WTC11 (cell line): ENCODE results near the gene IRF2.

Experiments used
- AR ChIP-seq: fragments of 250-450 bp; sonication (Bioruptor Pico); IDR thresholded peaks from 2 replicates; pipeline ENCODE4 v1.9.0; 2021; ENCODE audit warnings: mild to moderate bottlenecking
- ATF3 ChIP-seq: sonication (generic); formaldehyde crosslinking; conservative IDR thresholded peaks from 2 replicates; pipeline ENCODE4 v1.8.1; 2022; ENCODE audit warnings: mild to moderate bottlenecking, missing genetic modification reagents
- CREM ChIP-seq: sonication (generic); formaldehyde crosslinking; IDR thresholded peaks from 2 replicates; pipeline ENCODE4 v1.8.1; 2022; ENCODE audit warnings: mild to moderate bottlenecking, missing genetic modification reagents, moderate library complexity
- CTCF ChIP-seq: fragments of 200-600 bp; IDR thresholded peaks from 2 replicates; pipeline ENCODE4 v1.8.0; 2022; ENCODE audit warnings: antibody characterized with exemption
- ESRRA ChIP-seq: sonication (generic); formaldehyde crosslinking; IDR thresholded peaks from 2 replicates; pipeline ENCODE4 v1.8.1; 2022; ENCODE audit warnings: mild to moderate bottlenecking, missing genetic modification reagents, borderline replicate concordance
- ETV6 ChIP-seq: sonication (generic); formaldehyde crosslinking; IDR thresholded peaks from 2 replicates; pipeline ENCODE4 v1.8.1; 2022; ENCODE audit warnings: mild to moderate bottlenecking, missing genetic modification reagents
- FOXJ3 ChIP-seq: sonication (generic); formaldehyde crosslinking; IDR thresholded peaks from 2 replicates; pipeline ENCODE4 v1.9.0; 2021; ENCODE audit warnings: missing genetic modification reagents, mild to moderate bottlenecking, borderline replicate concordance
- FOXK1 ChIP-seq: sonication (generic); formaldehyde crosslinking; IDR thresholded peaks from 2 replicates; pipeline ENCODE4 v1.8.0; 2022; ENCODE audit warnings: mild to moderate bottlenecking, moderate library complexity, missing genetic modification reagents
- FOXP4 ChIP-seq: sonication (generic); formaldehyde crosslinking; IDR thresholded peaks from 2 replicates; pipeline ENCODE4 v1.8.0; 2022; ENCODE audit warnings: mild to moderate bottlenecking, missing genetic modification reagents
- MLX ChIP-seq: sonication (generic); formaldehyde crosslinking; IDR thresholded peaks from 2 replicates; pipeline ENCODE4 v1.8.1; 2023; ENCODE audit warnings: mild to moderate bottlenecking, missing genetic modification reagents, moderate library complexity
- NR3C1 ChIP-seq: sonication (generic); formaldehyde crosslinking; conservative IDR thresholded peaks from 2 replicates; pipeline ENCODE4 v1.8.1; 2023; ENCODE audit warnings: low read depth, mild to moderate bottlenecking, missing genetic modification reagents
- RELA ChIP-seq: sonication (generic); formaldehyde crosslinking; IDR thresholded peaks from 2 replicates; pipeline ENCODE4 v1.8.1; 2022; ENCODE audit warnings: missing genetic modification reagents, mild to moderate bottlenecking, borderline replicate concordance
- TCF7 ChIP-seq: sonication (generic); formaldehyde crosslinking; IDR thresholded peaks from 2 replicates; pipeline ENCODE4 v1.8.0; 2022; ENCODE audit warnings: mild to moderate bottlenecking, low read depth, missing genetic modification reagents, moderate library complexity
- ZNF512 ChIP-seq: sonication (generic); formaldehyde crosslinking; IDR thresholded peaks from 2 replicates; pipeline ENCODE4 v1.8.1; 2022; ENCODE audit warnings: missing genetic modification reagents, borderline replicate concordance

- TF ChIP-seq ATF3 (CRISPR knock-in tag) = no peak
- TF ChIP-seq RELA (CRISPR knock-in tag) = no peak
- TF ChIP-seq FOXP4 = no peak
- no peak for TF ChIP-seq TCF7 (CRISPR knock-in tag)
- no peak for TF ChIP-seq FOXK1 (CRISPR knock-in tag)
- TF ChIP-seq ESRRA (CRISPR knock-in tag) = no peak
- no peak for TF ChIP-seq CTCF
- TF ChIP-seq ZNF512 (CRISPR knock-in tag) = no peak
- no peak for TF ChIP-seq AR (CRISPR knock-in tag)
- TF ChIP-seq CREM (CRISPR knock-in tag) = no peak
- TF ChIP-seq ETV6 (CRISPR knock-in tag) = no peak
- TF ChIP-seq NR3C1 (CRISPR knock-in tag) = no peak
- no peak for TF ChIP-seq FOXJ3
- no peak for TF ChIP-seq MLX
Measured at GRCh38 chr4:184413261-184414046, 60.9 kb downstream of the IRF2 start.
